Measurements from ENCODE around the gene CEP85L. TPM values are rescaled to one million over a fixed set of nuclear protein-coding genes. Genes with fewer than 3 reads are reported as not detected.

The CEP85L gene
- total RNA-seq, 4 donors from 2014 or later = 2.3 to 7.0 (median 6.6) TPM

GRCh38 chr6:118606858-118607257 is 44.5 kb downstream of the CEP85L start:
- intact Hi-C loops (cut with DNase I; ENCODE audit: low total_unique reads) = no loop called here
- TF ChIP-seq POLR2A (IDR thresholded peaks at IDR 0.05) = no peak
- no peak for TF ChIP-seq CTCF (IDR thresholded peaks at IDR 0.05)
- WGBS, 2 donors = 85 to 87% methylated on average over 5 of the region's 5 CpGs
- DNase-seq (ENCODE audit: low spot score in 2 of 2) = no peak
- H3K4me3 ChIP-seq (ENCODE audit: low read depth, poor library complexity, severe bottlenecking) = no peak overlapping the region

DNA sequence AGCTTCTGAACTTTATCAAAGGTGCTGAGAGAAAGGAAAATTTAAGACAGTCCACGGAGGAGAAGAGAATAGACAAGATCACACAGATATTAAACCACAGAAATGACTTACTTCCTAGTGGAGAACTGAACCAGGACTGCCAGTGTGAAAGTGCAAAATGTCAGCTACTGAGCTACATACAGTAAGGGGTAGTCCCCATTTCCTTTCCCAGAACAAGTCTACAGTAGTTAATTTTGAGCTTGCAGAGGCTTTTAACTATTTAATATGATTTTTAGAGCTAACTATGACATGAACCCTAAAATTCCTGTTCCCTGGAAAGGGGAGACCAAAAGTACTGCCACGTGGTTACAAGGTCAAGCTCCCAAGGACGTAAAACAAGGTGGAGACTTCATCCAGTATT is 45.1 kb downstream of the CEP85L start:
- intact Hi-C loops (cut with DNase I; ENCODE audit: low total_unique reads) = no loop called here
- TF ChIP-seq CTCF (IDR thresholded peaks at IDR 0.05) = no peak
- no peak for TF ChIP-seq POLR2A (IDR thresholded peaks at IDR 0.05)
- H3K4me3 ChIP-seq (ENCODE audit: low read depth, poor library complexity, severe bottlenecking) = no peak overlapping the region
- WGBS, 2 donors = 72 to 73% methylated on average over 3 of the region's 3 CpGs
- DNase-seq (ENCODE audit: low spot score in 2 of 2) = no peak

GRCh38 chr6:118603372-118603771 is 48.0 kb downstream of the CEP85L start:
- WGBS, 2 donors = 93 to 95% methylated on average over 2 of the region's 2 CpGs
- no peak for TF ChIP-seq POLR2A (IDR thresholded peaks at IDR 0.05)
- no peak for TF ChIP-seq CTCF (IDR thresholded peaks at IDR 0.05)
- no peak for DNase-seq (ENCODE audit: low spot score in 2 of 2)
- intact Hi-C loops (cut with DNase I; ENCODE audit: low total_unique reads) = no loop called here
- no peak overlapping the region for H3K4me3 ChIP-seq (ENCODE audit: low read depth, poor library complexity, severe bottlenecking)

DNA sequence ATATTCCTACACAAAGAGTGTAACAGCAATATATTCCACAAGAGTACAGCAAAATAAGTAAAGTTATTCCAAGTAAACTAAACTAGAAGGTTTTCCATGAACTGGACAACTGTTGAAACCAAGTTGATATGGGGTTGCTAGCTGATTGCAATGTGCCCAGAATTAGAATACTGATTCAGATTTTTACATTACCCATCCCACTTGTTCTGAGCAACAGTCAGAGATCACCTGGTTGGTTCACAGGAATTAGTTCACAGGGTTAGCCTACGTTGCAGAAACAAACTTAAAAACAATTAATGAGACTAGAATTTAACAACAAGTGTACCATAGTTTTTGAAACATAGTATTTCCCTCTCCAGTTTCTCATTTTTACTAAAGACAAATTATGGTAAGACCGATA is 49.1 kb downstream of the CEP85L start:
- intact Hi-C loops (cut with DNase I; ENCODE audit: low total_unique reads) = no loop called here
- no peak overlapping the region for H3K4me3 ChIP-seq (ENCODE audit: low read depth, poor library complexity, severe bottlenecking)
- WGBS, 2 donors = 88 to 97% methylated on average over 2 of the region's 2 CpGs
- TF ChIP-seq CTCF (IDR thresholded peaks at IDR 0.05) (no peak), POLR2A (IDR thresholded peaks at IDR 0.05) (no peak)
- no peak for DNase-seq (ENCODE audit: low spot score in 2 of 2)

DNA sequence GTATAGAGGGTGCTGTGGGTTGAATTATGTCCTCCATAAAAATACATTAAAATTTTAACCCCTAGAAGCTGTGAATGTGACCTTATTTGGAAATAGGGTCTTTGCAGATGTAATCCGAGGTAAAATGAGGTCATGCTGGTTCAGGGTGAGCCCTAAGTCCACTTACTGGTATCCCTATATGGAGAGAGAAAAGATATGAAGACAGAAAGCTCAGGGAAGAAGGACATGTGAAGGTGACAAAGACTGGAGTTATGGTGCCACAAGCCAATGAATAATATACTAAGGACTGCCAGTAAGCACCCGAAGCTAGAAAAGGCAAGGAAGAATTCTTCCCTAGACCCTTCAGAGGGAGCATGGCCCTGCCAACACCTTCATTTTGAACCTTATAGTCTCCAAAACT is 53.1 kb downstream of the CEP85L start:
- TF ChIP-seq CTCF (IDR thresholded peaks at IDR 0.05) (no peak), POLR2A (IDR thresholded peaks at IDR 0.05) (no peak)
- intact Hi-C loops (cut with DNase I; ENCODE audit: low total_unique reads) = no loop called here
- H3K4me3 ChIP-seq (ENCODE audit: low read depth, poor library complexity, severe bottlenecking) = no peak overlapping the region
- DNase-seq (ENCODE audit: low spot score in 2 of 2) = no peak
- 85 to 87% methylated on average over 2 of the region's 2 CpGs for WGBS, 2 donors

DNA sequence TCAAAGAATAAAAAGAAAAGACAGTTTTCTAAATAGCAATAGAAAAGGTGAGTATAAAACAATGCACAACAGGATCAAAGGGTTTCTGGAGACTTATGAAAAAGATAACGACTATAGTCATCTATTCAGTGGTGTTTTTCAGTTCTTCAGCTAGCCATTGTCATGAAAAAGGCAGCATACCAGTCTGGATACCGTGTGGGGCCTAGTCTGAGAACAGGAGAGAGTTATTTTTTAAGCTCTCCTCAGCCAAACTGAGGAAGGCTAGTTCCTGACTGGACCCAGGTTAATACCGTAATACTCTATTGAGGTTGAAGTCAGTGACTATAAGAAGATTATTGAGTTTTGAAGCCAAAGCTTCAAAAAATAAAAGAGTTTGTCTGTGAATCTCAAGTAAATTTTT is 53.8 kb downstream of the CEP85L start:
- no peak for TF ChIP-seq POLR2A (IDR thresholded peaks at IDR 0.05)
- TF ChIP-seq CTCF (IDR thresholded peaks at IDR 0.05) = no peak
- no peak for DNase-seq (ENCODE audit: low spot score in 2 of 2)
- intact Hi-C loops (cut with DNase I; ENCODE audit: low total_unique reads) = no loop called here
- WGBS, 2 donors = 75 to 82% methylated on average over 3 of the region's 3 CpGs
- H3K4me3 ChIP-seq (ENCODE audit: low read depth, poor library complexity, severe bottlenecking) = no peak overlapping the region
